ENCODE measurements around the gene HOXB4. TPM values are rescaled to one million over a fixed set of nuclear protein-coding genes. Genes with fewer than 3 reads are reported as not detected.

HOXB4 gene
- total RNA-seq, 1 experiment from 2014 or later: 0.21 TPM

GRCh38 chr17:48619826-48620449, 41.8 kb upstream of the HOXB4 start:
- CTCF ChIA-PET: interaction anchor here (0.7 to 2.7 kb wide), 7 partner anchors 32 to 453 kb away, joined by 3 to 10 read pairs (median 3); no protein-coding TSS in a partner anchor

DNA sequence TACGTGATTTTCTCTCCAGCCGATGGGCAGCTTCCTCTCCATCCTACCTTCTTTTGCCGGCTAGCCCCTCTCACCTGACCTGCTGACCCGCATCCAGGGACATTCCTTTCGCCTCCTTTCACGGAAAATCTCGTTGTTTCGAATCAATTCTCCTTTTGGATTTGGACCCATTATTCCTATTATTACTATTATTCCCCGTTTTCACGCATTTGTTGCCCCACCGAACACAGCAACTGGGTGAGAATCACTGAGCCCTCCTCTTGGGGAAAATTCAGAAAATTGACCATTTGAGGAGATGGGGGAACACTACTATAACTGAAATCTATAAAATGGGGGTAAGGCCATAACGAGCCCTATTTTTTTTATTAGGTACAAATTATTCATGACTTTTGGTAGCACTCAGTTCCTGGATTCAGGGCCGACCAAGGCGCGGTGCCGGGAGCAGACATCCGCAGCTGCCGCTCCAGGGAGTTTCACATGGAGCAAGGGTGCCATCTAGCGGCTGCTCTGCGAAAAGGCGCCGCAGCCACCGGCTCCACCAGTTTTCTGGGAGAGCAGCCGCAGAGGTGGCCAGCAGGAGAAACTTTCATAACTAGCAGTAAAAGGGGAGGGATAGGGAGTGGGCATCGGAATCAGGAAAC, 40.2 kb upstream of the HOXB4 start:
- POLR2A ChIA-PET: interaction anchor here (0.6 kb wide), 1 partner anchor 445 kb away, joined by 3 read pairs; no protein-coding TSS in a partner anchor
- BruUV-seq (replicated peaks): no TSS peak

More at GRCh38 chr17:48619826-48620449, 41.8 kb upstream of the HOXB4 start:
- DNase-seq (ENCODE audit: unreplicated experiment): no peak
- no peaks in the 10 kb centered on the region for H3K9me3 Mint-ChIP-seq (ENCODE audit: unreplicated experiment)
- POLR2A ChIA-PET: no interaction called here
- BruUV-seq (replicated peaks): no TSS peak
- peaks cover 100% of the 10 kb centered on the region for H3K27me3 Mint-ChIP-seq (ENCODE audit: insufficient read depth, unreplicated experiment)
- H3K4me1 Mint-ChIP-seq (ENCODE audit: insufficient read depth, unreplicated experiment): peaks cover 4% of the 10 kb centered on the region
- H3K27ac Mint-ChIP-seq (ENCODE audit: low read depth, unreplicated experiment): no peak overlapping the region
- H3K36me3 Mint-ChIP-seq (ENCODE audit: insufficient read depth, unreplicated experiment): peaks cover 7% of the 10 kb centered on the region
- intact Hi-C loops (cut with micrococcal nuclease): loop anchor here (2.0 kb wide), 1 partner anchor 467 kb away; no protein-coding TSS in a partner anchor
- no peak overlapping the region for H3K4me3 Mint-ChIP-seq (ENCODE audit: unreplicated experiment)
- TF ChIP-seq, protein P1, sequence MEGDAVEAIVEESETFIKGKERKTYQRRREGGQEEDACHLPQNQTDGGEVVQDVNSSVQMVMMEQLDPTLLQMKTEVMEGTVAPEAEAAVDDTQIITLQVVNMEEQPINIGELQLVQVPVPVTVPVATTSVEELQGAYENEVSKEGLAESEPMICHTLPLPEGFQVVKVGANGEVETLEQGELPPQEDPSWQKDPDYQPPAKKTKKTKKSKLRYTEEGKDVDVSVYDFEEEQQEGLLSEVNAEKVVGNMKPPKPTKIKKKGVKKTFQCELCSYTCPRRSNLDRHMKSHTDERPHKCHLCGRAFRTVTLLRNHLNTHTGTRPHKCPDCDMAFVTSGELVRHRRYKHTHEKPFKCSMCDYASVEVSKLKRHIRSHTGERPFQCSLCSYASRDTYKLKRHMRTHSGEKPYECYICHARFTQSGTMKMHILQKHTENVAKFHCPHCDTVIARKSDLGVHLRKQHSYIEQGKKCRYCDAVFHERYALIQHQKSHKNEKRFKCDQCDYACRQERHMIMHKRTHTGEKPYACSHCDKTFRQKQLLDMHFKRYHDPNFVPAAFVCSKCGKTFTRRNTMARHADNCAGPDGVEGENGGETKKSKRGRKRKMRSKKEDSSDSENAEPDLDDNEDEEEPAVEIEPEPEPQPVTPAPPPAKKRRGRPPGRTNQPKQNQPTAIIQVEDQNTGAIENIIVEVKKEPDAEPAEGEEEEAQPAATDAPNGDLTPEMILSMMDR (IDR thresholded peaks at IDR 0.05; ENCODE audit: unreplicated experiment): no peak

DNA sequence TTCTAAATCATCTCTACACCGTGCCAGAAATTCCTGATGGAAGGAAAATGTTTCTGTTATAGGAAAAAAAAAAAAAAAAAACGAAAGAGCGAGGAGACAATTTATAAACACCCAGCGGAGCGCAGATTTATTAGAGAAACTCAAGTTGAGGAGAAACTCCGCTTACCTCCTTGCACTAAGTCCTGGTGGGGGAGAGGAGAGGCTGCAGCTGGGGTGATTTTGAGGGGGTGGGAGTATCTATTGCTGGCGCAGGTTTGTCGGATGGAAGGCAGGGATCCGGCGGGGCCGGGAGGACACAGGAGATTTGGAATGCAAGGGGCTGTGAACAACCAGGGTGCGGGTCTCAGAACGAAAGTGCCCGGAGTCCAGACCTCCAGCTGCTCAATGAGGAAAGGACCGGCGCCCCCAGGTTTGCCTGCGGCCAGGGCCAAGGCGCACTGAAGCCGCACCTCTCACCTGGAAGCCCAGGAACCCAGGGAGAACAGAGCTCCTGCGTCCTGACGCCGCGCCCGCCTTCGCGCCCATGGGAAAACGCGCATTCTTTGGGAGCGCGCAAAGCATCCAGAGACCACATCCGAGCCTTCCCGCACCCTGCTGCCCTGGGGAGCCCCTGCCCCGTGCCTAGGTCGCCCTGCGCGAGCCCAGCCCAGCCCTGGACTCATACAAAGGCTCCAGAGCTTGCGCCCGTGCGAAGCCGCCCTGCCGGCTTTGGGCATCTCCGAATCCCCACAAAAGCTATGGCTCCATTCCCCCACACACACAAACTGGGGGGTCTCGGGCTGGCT, 39.5 kb upstream of the HOXB4 start:
- DNase-seq (ENCODE audit: unreplicated experiment): no peak
- peaks cover 7% of the 10 kb centered on the region for H3K36me3 Mint-ChIP-seq (ENCODE audit: insufficient read depth, unreplicated experiment)
- TF ChIP-seq, protein P1 (IDR thresholded peaks at IDR 0.05; ENCODE audit: unreplicated experiment): no peak
- H3K4me1 Mint-ChIP-seq (ENCODE audit: insufficient read depth, unreplicated experiment): peaks cover 4% of the 10 kb centered on the region
- ChIA-PET POLR2A (interaction anchor here (0.6 kb wide), 1 partner anchor 444 kb away, joined by 3 read pairs; no protein-coding TSS in a partner anchor), CTCF (interaction anchor here (0.5 to 2.7 kb wide), 14 partner anchors 8 to 884 kb away, joined by 3 to 10 read pairs (median 4); partner anchors contain the start of gene HOXB9)
- peaks cover 100% of the 10 kb centered on the region for H3K27me3 Mint-ChIP-seq (ENCODE audit: insufficient read depth, unreplicated experiment)
- no peaks in the 10 kb centered on the region for H3K9me3 Mint-ChIP-seq (ENCODE audit: unreplicated experiment)
- H3K27ac Mint-ChIP-seq (ENCODE audit: low read depth, unreplicated experiment): no peak overlapping the region
- no TSS peak for BruUV-seq (replicated peaks)
- no peak overlapping the region for H3K4me3 Mint-ChIP-seq (ENCODE audit: unreplicated experiment)
- intact Hi-C loops (cut with micrococcal nuclease): loop anchor here (1.0 to 2.0 kb wide), 5 partner anchors 309 to 592 kb away; no protein-coding TSS in a partner anchor

More for the DNA sequence above, 40.2 kb upstream of the HOXB4 start:
- peak; percentile 77 for DNase-seq (ENCODE audit: unreplicated experiment)
- Mint-ChIP-seq H3K27ac (ENCODE audit: low read depth, unreplicated experiment) (no peak overlapping the region), H3K4me3 (ENCODE audit: unreplicated experiment) (no peak overlapping the region), H3K36me3 (ENCODE audit: insufficient read depth, unreplicated experiment) (peaks cover 7% of the 10 kb centered on the region), H3K9me3 (ENCODE audit: unreplicated experiment) (no peaks in the 10 kb centered on the region), H3K27me3 (ENCODE audit: insufficient read depth, unreplicated experiment) (peaks cover 100% of the 10 kb centered on the region), H3K4me1 (ENCODE audit: insufficient read depth, unreplicated experiment) (peaks cover 4% of the 10 kb centered on the region)
- CTCF ChIA-PET: interaction anchor here (0.5 to 2.7 kb wide), 27 partner anchors 9 to 884 kb away, joined by 3 to 10 read pairs (median 4); no protein-coding TSS in a partner anchor
- TF ChIP-seq, protein P1 (IDR thresholded peaks at IDR 0.05; ENCODE audit: unreplicated experiment): peak; percentile 89
- intact Hi-C loops (cut with micrococcal nuclease): loop anchor here (1.0 to 2.0 kb wide), 5 partner anchors 310 to 593 kb away; no protein-coding TSS in a partner anchor
